Stimulated activated effector memory CD8-positive, alpha-beta T cell treated with anti-CD3 and anti-CD28 coated beads, Interleukin-12 subunit alpha, Interleukin-12 subunit beta, amount 100 ng/mL, for 72 hours (primary cell): Measurements from ENCODE around the gene PARL.
A peak's percentile ranks its signal among the peaks of the same experiment; 100 is the strongest.

ENCODE experiments used
- ATAC-seq: fragments of 150-1000 bp; cut with Tn5 transposase; 2 replicates; pipeline ENCODE4 v1.10.0; 2021
- DNase-seq, 2 donors: peaks; one replicate each; pipeline ENCODE4 v3.0.0; 2021 to 2022; ENCODE audit warnings: low spot score in 2 of 2
- H3K27ac Mint-ChIP-seq: one replicate; pipeline ENCODE4 v1.8.0; 2022; ENCODE audit warnings: mild to moderate bottlenecking, mixed read lengths
- H3K36me3 Mint-ChIP-seq: one replicate; pipeline ENCODE4 v1.8.0; 2022; ENCODE audit warnings: mild to moderate bottlenecking, mixed read lengths
- H3K4me1 Mint-ChIP-seq: one replicate; pipeline ENCODE4 v1.8.0; 2022; ENCODE audit warnings: mixed read lengths
- H3K4me3 Mint-ChIP-seq: one replicate; pipeline ENCODE4 v1.8.0; 2022; ENCODE audit warnings: mild to moderate bottlenecking, mixed read lengths
- H3K9me3 Mint-ChIP-seq: one replicate; pipeline ENCODE4 v1.8.0; 2022; ENCODE audit warnings: mixed read lengths

PARL gene

DNA sequence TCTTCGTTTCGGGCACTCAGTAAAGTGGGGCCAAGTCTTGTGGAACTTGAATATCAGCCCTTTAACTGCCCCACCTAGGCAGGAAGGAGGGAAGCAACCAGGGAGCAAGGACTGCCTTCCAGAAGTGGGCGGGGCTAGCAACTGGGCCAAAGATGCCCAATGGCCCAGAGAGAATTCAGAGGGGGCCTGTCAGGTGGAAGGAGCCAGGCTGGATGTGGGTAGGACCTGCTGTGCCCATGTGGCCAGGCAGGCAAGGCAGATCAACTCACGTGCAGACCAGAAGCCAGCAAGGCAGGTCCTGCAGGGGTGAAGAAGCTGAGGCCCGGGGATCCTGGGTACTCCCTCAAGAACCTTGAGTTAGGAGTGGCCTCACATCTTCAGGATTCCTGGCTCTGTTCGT, 64.8 kb downstream of the PARL start:
- Mint-ChIP-seq H3K4me3 (no peak overlapping the region), H3K9me3 (no peaks in the 10 kb centered on the region), H3K4me1 (peaks cover 34% of the 10 kb centered on the region), H3K27ac (no peak overlapping the region), H3K36me3 (peaks cover 37% of the 10 kb centered on the region)
- DNase-seq, result no peak
- ATAC-seq, result no peak

DNA sequence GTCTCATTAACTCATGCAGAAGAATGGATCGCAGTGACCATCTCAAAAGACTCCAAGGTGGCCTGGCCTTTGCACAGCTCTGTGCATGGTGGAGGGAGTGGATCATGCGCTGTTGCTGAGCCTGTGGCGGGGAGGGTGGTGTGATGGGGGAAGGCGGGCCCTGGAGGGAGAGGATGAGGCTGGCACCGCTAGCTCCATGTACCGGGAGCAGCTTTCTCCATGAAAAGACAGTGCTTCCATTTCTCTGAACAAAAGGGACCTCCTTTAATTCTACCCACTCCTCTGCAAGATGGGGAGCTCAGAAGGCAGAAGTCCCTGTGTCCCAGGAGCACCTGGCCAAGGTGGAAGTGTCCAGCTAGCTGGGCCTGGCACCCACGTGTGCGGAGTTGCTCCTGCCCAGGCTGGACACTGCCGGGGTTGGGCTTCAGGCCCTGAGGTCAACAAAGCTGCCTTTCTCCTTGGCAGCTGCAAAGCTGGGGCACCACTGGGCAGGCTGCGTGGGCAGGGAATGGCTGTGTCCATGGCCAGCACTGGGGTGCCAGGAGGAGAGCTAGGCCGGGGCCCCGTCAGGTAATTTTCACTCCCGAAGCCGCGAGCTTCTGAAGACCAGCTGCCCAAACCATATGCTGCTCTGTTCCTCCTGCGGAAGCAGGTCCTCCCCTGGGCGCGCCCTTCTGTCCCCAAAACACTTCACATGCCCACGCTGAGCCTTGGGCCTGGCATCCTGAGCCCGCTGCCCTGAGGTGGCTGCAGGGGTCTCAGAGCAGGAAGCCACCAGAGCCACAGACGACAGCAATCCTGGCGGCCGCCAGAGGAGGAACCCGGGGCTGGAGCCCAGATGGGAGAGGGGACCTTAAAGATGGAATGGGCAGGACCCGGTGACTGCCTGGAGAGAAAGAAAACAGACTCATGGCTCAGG, 65.7 kb downstream of the PARL start:
- no peak for DNase-seq
- Mint-ChIP-seq H3K4me1 (peaks cover 34% of the 10 kb centered on the region), H3K27ac (peak overlapping the region; percentile 52), H3K9me3 (no peaks in the 10 kb centered on the region), H3K4me3 (no peak overlapping the region), H3K36me3 (peaks cover 44% of the 10 kb centered on the region)
- ATAC-seq, result no peak

DNA sequence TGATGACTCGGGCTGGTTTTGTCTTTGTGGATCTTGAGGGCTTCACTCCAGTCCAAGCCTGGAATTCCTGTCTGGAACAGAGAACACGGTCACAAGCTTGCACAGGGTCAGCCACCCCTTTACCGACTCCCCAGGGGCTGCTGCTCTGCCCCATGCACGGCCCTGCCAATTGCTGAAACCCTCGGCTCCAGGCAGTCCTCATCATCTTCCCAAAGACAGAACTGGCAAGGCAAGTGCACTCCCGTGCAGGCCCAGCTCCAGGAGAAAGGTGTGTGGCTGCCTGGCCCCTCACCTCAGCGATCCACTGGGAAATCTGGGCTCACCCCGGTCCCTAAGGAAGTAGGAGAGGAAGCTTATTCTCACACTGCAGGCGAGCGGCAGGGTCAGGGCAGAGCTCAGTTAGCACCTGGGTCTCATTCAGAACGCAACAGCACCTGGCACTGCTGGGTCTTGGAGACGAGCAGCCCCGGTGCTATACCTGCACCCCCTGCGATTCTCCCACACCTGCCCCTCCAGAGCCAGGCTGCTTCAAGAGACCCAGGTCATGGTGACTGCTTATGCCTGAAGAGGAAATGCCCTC, 66.5 kb downstream of the PARL start:
- H3K36me3 Mint-ChIP-seq, result peaks cover 44% of the 10 kb centered on the region
- H3K9me3 Mint-ChIP-seq, result no peaks in the 10 kb centered on the region
- ATAC-seq (no peak), DNase-seq (no peak)
- peak overlapping the region; percentile 52 for H3K27ac Mint-ChIP-seq
- H3K4me3 Mint-ChIP-seq, result no peak overlapping the region
- peaks cover 32% of the 10 kb centered on the region for H3K4me1 Mint-ChIP-seq

GRCh38 chr3:183817639-183818038, 67.0 kb downstream of the PARL start:
- H3K27ac Mint-ChIP-seq, result no peak overlapping the region
- no peak overlapping the region for H3K4me3 Mint-ChIP-seq
- DNase-seq, result no peak
- H3K4me1 Mint-ChIP-seq, result peaks cover 31% of the 10 kb centered on the region
- no peaks in the 10 kb centered on the region for H3K9me3 Mint-ChIP-seq
- no peak for ATAC-seq
- H3K36me3 Mint-ChIP-seq, result peaks cover 46% of the 10 kb centered on the region

DNA sequence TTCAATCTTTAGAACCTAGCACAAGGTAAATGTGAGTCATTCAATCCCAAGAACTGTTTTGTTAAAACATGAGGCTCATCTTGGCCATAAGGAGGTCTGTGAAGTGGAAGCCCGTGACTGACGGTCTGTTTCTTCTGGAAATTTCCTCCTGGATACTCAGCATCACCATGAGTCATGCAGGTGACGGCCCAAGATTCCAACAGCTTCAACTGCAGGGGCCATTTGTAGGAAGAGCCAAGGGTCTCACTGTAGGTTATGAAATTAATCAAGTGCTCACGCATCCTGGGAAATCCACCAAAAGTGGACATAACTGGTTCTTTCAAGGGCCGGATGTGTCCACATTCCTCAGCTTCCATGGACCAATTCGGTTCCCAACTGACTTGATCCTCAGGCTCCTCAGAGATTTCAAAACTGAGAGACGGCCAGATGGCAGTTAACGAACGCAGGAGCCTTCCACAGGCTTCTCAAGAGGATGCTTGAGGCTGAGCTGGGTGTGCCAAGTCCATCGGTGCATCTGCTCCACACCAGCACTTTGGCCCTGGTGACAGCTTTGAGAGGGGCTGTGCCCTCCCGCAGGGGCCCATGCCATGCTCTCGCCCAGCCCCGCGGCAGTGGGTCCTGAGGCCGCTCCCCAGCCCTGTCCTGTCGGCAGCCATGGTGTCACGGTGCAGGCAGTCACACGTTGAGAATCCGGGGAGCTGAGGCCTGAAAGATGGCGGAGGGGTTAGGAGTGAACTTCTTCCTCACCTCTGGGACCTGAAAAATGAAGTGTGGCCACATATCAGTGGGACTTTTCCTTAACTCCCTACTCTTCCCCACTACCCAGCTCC, 67.8 kb downstream of the PARL start:
- Mint-ChIP-seq H3K4me3 (no peak overlapping the region), H3K9me3 (no peaks in the 10 kb centered on the region)

DNA sequence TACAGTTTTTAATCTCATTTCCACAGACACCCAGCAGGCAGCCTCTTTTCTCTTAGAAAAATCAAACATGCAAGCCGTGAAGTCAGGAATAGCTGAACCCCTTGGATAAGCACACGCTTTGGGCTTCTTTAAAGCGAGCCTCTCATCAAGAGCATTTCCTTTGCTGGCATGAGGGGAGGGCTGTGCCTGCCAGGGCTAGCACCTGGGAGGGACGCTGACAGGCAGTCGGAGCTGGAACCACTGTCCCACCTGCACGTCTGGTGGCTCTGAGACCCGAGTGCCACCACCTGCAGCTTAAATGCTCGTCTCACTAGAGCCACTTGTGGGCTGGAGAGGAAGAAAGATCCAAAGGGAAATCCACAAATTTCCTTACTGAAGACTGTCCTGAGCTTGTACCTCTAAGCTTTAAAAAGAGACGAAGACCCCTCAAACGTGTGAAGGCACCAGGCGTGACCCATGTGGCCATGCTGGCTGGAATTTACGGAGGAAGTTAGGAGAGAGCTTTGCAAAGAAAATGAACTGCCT, 68.7 kb downstream of the PARL start:
- Mint-ChIP-seq H3K4me3 (peak overlapping the region; percentile 36), H3K9me3 (no peaks in the 10 kb centered on the region), H3K27ac (peak overlapping the region; percentile 84), H3K4me1 (peaks cover 27% of the 10 kb centered on the region), H3K36me3 (peaks cover 58% of the 10 kb centered on the region)
- no peak for ATAC-seq
- DNase-seq, result no peak

More for the DNA sequence above, 67.8 kb downstream of the PARL start:
- Mint-ChIP-seq H3K36me3 (peaks cover 49% of the 10 kb centered on the region), H3K27ac (peak overlapping the region; percentile 84), H3K4me1 (peaks cover 27% of the 10 kb centered on the region)
- DNase-seq (no peak), ATAC-seq (no peak)

DNA sequence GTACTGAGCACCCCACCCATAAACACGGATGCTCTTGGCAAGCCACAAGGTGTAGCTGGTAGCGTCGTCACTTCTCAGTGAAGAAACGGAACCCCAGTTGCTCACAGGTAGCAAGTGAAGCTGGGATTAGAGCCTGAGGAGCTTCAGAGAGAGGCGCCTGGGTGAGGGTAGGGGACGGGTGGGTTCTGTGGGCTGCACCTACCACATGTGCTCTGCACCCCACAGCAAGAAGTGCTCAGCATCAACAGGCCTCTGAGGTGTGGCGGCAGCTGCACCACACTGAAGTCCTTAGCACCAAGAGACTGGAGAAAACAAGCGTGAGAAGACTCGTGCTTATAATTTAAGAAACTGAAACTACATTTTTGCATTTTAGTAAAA, 69.1 kb downstream of the PARL start:
- H3K36me3 Mint-ChIP-seq, result peaks cover 62% of the 10 kb centered on the region
- no peaks in the 10 kb centered on the region for H3K9me3 Mint-ChIP-seq
- no peak for DNase-seq
- H3K27ac Mint-ChIP-seq, result peak overlapping the region; percentile 84
- peak; percentile 49 for ATAC-seq
- H3K4me3 Mint-ChIP-seq, result peak overlapping the region; percentile 36
- peaks cover 27% of the 10 kb centered on the region for H3K4me1 Mint-ChIP-seq

- H3K9me3 Mint-ChIP-seq, result no peaks in the 10 kb centered on the region
- DNase-seq (no peak), ATAC-seq (peak; percentile 6)
- H3K4me1 Mint-ChIP-seq, result peaks cover 27% of the 10 kb centered on the region
- peak overlapping the region; percentile 36 for H3K4me3 Mint-ChIP-seq
- H3K36me3 Mint-ChIP-seq, result peaks cover 76% of the 10 kb centered on the region
- peak overlapping the region; percentile 84 for H3K27ac Mint-ChIP-seq
Observed at GRCh38 chr3:183814240-183814639, 70.4 kb downstream of the PARL start.

GRCh38 chr3:183812761-183813445, 71.8 kb downstream of the PARL start:
- H3K9me3 Mint-ChIP-seq, result no peaks in the 10 kb centered on the region
- peaks cover 27% of the 10 kb centered on the region for H3K4me1 Mint-ChIP-seq
- ATAC-seq (no peak), DNase-seq (no peak)
- peak overlapping the region; percentile 70 for H3K27ac Mint-ChIP-seq
- no peak overlapping the region for H3K4me3 Mint-ChIP-seq
- peaks cover 82% of the 10 kb centered on the region for H3K36me3 Mint-ChIP-seq

GRCh38 chr3:183811638-183812037, 73.0 kb downstream of the PARL start:
- H3K4me3 Mint-ChIP-seq, result no peak overlapping the region
- peaks cover 26% of the 10 kb centered on the region for H3K4me1 Mint-ChIP-seq
- peak overlapping the region; percentile 70 for H3K27ac Mint-ChIP-seq
- H3K9me3 Mint-ChIP-seq, result no peaks in the 10 kb centered on the region
- DNase-seq, result no peak
- no peak for ATAC-seq
- peaks cover 84% of the 10 kb centered on the region for H3K36me3 Mint-ChIP-seq

DNA sequence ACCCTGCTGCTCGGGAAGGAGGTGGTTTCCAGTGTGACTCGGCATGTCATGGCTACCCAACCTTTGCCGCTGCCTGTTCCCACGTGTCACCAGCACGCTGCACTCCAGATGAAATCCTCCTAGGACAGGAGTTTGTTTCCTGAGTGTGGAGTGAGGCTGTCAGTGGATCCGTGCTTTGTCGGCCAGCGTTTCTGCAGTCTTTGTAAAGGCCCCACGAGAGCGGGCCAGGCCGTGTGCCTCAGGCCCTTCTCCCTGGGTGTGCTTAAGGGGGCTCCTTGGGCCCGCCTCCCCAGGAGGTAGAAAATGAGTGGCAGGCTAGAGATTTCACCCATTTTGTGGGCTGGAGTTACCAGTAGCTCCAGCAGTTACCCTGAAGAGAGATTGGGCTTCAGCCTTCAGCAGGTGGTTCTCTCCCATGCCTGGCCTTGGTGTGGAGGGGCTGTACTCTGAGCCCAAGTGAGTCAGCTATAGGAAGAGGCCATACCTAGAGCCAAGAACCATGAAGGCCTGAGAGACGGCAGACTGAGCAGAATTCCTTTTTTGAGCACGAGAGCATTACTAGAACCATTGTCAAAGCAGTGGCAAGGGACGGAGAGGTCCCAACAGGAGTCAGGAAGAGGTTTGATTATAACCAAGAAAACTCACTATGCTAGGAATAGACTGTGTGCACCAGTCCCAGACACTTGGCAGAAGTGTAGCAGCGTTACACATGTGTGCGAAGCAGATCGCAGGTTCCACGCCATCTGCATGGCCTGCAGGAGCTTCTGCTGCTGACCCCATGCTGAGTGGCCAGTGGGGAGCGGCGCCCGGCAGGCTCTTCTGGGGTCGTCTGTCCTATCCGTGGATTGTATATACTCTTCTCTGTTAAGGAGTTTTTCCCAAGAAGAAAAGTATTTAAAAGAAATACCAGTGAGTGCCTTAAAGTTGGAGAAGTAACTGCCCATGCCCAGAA, 73.8 kb downstream of the PARL start:
- DNase-seq (no peak), ATAC-seq (no peak)
- Mint-ChIP-seq H3K4me3 (no peak overlapping the region), H3K9me3 (no peaks in the 10 kb centered on the region), H3K27ac (peak overlapping the region; percentile 70), H3K36me3 (peaks cover 84% of the 10 kb centered on the region), H3K4me1 (peaks cover 19% of the 10 kb centered on the region)

- no peaks in the 10 kb centered on the region for H3K9me3 Mint-ChIP-seq
- DNase-seq (no peak), ATAC-seq (no peak)
- no peak overlapping the region for H3K27ac Mint-ChIP-seq
- H3K36me3 Mint-ChIP-seq, result peaks cover 90% of the 10 kb centered on the region
- H3K4me1 Mint-ChIP-seq, result peaks cover 3% of the 10 kb centered on the region
- H3K4me3 Mint-ChIP-seq, result no peak overlapping the region
Observed at GRCh38 chr3:183809270-183809669, 75.4 kb downstream of the PARL start.

GRCh38 chr3:183808355-183808754, 76.3 kb downstream of the PARL start:
- DNase-seq, result no peak
- peaks cover 97% of the 10 kb centered on the region for H3K36me3 Mint-ChIP-seq
- H3K9me3 Mint-ChIP-seq, result no peaks in the 10 kb centered on the region
- no peaks in the 10 kb centered on the region for H3K4me1 Mint-ChIP-seq
- no peak for ATAC-seq
- H3K4me3 Mint-ChIP-seq, result no peak overlapping the region
- H3K27ac Mint-ChIP-seq, result peak overlapping the region; percentile 56

- H3K27ac Mint-ChIP-seq, result peak overlapping the region; percentile 56
- peaks cover 100% of the 10 kb centered on the region for H3K36me3 Mint-ChIP-seq
- H3K4me3 Mint-ChIP-seq, result no peak overlapping the region
- no peak for DNase-seq
- ATAC-seq, result no peak
- H3K9me3 Mint-ChIP-seq, result no peaks in the 10 kb centered on the region
- no peaks in the 10 kb centered on the region for H3K4me1 Mint-ChIP-seq
Observed at GRCh38 chr3:183807881-183808280, 76.8 kb downstream of the PARL start.
